ENCODE results near the gene PLA2G4E. TPM values are rescaled to one million over a fixed set of nuclear protein-coding genes. Genes with fewer than 3 reads are reported as not detected.

Gene PLA2G4E
- polyA plus RNA-seq, 2 of the 4 experiments (the other 2 are of a cell fraction) = 0.01 TPM; not detected in 1

- no peak; a peak in 1 of 6 replicates for ATAC-seq
- no peak overlapping the region for H3K4me3 ChIP-seq
- no peak for FAIRE-seq
- no peaks in the 10 kb centered on the region for H3K4me1 ChIP-seq
- CTCF ChIA-PET = interaction anchor here (1.1 to 6.3 kb wide), 3 partner anchors 12 to 96 kb away, joined by 3 to 43 read pairs (median 15); no protein-coding TSS in a partner anchor
- no peak overlapping the region for H3K27ac ChIP-seq
- WGBS (ENCODE audit: missing lambda C conversion rate) = 21% methylated on average over 4 of the region's 4 CpGs
- DNase-seq (ENCODE audit: low read depth in 1 of 2, low spot score in 1 of 2) = no peak
- no peak for TF ChIP-seq FOSB (CRISPR knock-in tag; IDR thresholded peaks at IDR 0.05)
- no peak for TF ChIP-seq ZNF302 (CRISPR knock-in tag; IDR thresholded peaks at IDR 0.05)
- TF ChIP-seq RNF2 (IDR thresholded peaks at IDR 0.05; ENCODE audit: borderline replicate concordance, low read depth) = no peak
- TF ChIP-seq HES2 (IDR thresholded peaks at IDR 0.05) = no peak
- no peak for TF ChIP-seq CBX2 (IDR thresholded peaks at IDR 0.05; ENCODE audit: borderline replicate concordance, low read depth)
- TF ChIP-seq FOXS1 (CRISPR knock-in tag; IDR thresholded peaks at IDR 0.05) = no peak
- no peaks in the 10 kb centered on the region for H3K9me3 ChIP-seq
- POLR2A ChIA-PET = no interaction called here
- H3K4me2 ChIP-seq = no peak overlapping the region
These were observed 19.6 kb downstream of the PLA2G4E start for GRCh38 chr15:42001236-42001635.

GRCh38 chr15:41999290-42000285, 21.3 kb downstream of the PLA2G4E start:
- FAIRE-seq = no peak
- TF ChIP-seq CBX8 (IDR thresholded peaks at IDR 0.05) = no peak
- TF ChIP-seq, protein P1, sequence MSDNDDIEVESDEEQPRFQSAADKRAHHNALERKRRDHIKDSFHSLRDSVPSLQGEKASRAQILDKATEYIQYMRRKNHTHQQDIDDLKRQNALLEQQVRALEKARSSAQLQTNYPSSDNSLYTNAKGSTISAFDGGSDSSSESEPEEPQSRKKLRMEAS (IDR thresholded peaks at IDR 0.05) = no peak

GRCh38 chr15:41997845-41998244, 23.0 kb downstream of the PLA2G4E start:
- Histone ChIP-seq H3K4me1 (no peaks in the 10 kb centered on the region), H3K4me2 (no peak overlapping the region), H3K4me3 (no peak overlapping the region), H3K27ac (no peak overlapping the region), H3K9me3 (no peaks in the 10 kb centered on the region)
- CTCF ChIA-PET = interaction anchor here (1.6 to 6.3 kb wide), 4 partner anchors 9 to 136 kb away, joined by 4 to 43 read pairs (median 6); no protein-coding TSS in a partner anchor
- no peak for ATAC-seq
- no peak for FAIRE-seq
- POLR2A ChIA-PET = no interaction called here
- no peak for DNase-seq (ENCODE audit: low read depth in 1 of 2, low spot score in 1 of 2)
- WGBS (ENCODE audit: missing lambda C conversion rate) = 36% methylated on average over 3 of the region's 3 CpGs
- TF ChIP-seq HMGXB4 (CRISPR knock-in tag; IDR thresholded peaks at IDR 0.05; ENCODE audit: borderline replicate concordance) = no peak
- no peak for TF ChIP-seq TP53 (CRISPR knock-in tag; IDR thresholded peaks at IDR 0.05)
- TF ChIP-seq CHD4 (IDR thresholded peaks at IDR 0.05; ENCODE audit: borderline replicate concordance) = no peak
- no peak for TF ChIP-seq HEYL (CRISPR knock-in tag; IDR thresholded peaks at IDR 0.05)
- no peak for TF ChIP-seq CBX2 (IDR thresholded peaks at IDR 0.05; ENCODE audit: borderline replicate concordance, low read depth)
- no peak for TF ChIP-seq RNF2 (IDR thresholded peaks at IDR 0.05; ENCODE audit: borderline replicate concordance, low read depth)
- TF ChIP-seq MAFK (IDR thresholded peaks at IDR 0.05; ENCODE audit: partially characterized antibody) = no peak
- no peak for TF ChIP-seq ZNF302 (CRISPR knock-in tag; IDR thresholded peaks at IDR 0.05)

More at GRCh38 chr15:41999290-42000285, 21.3 kb downstream of the PLA2G4E start:
- ChIA-PET CTCF (interaction anchor here (6.3 kb wide), 1 partner anchor 10 kb away, joined by 43 read pairs; no protein-coding TSS in a partner anchor), POLR2A (no interaction called here)
- Histone ChIP-seq H3K4me1 (no peaks in the 10 kb centered on the region), H3K4me3 (no peak overlapping the region), H3K4me2 (no peak overlapping the region), H3K9me3 (no peaks in the 10 kb centered on the region), H3K27ac (no peak overlapping the region)
- DNase-seq (ENCODE audit: low read depth in 1 of 2, low spot score in 1 of 2) (no peak), ATAC-seq (no peak)
- WGBS (ENCODE audit: missing lambda C conversion rate) = 55% methylated on average over 11 of the region's 15 CpGs

DNA sequence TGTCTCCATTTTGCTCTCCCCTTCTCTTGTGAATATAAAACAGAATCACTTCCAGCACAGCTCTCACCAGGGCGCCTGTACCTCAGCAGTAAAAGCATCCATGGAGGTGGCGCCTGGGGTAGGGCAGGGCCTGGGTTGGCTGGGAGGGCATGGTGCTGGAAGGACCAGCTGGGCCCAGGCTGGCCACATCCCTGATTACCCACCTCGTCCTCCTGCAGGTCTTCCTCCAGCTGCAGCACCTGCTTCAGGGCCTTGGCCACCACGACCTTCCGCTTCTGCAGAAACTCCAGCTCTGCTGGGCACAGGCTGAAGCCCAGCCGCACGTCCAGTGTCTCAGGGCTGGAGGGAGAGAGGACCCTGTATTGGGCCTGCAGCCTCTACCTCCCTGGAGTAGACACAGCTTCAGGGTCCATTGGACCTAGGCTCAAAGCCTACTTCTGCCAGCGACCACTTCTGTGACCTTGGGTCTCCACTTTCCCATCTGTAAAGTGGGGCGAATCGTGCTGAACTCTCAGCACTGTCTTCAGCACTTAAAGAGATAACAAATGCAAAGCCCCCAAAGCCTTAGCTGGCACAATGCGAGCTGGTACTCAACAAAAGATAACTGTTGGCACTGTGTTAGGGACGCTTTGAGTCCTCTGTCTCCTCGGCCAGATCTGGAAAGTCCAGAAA, 23.8 kb downstream of the PLA2G4E start:
- Histone ChIP-seq H3K4me2 (no peak overlapping the region), H3K9me3 (no peaks in the 10 kb centered on the region), H3K4me3 (no peak overlapping the region), H3K4me1 (no peaks in the 10 kb centered on the region), H3K27ac (no peak overlapping the region)
- WGBS (ENCODE audit: missing lambda C conversion rate) = 84% methylated on average over 11 of the region's 13 CpGs
- TF ChIP-seq RNF2 (IDR thresholded peaks at IDR 0.05; ENCODE audit: borderline replicate concordance, low read depth) = no peak
- TF ChIP-seq FOXS1 (CRISPR knock-in tag; IDR thresholded peaks at IDR 0.05) = no peak
- no peak for TF ChIP-seq RAD21 (conservative IDR thresholded peaks at IDR 0.05 in 1 of 2, IDR thresholded peaks at IDR 0.05 in 1 of 2)
- no peak for TF ChIP-seq RFX5 (IDR thresholded peaks at IDR 0.05)
- no peak for TF ChIP-seq RARB (CRISPR knock-in tag; IDR thresholded peaks at IDR 0.05)
- no peak for TF ChIP-seq MAFK (IDR thresholded peaks at IDR 0.05; ENCODE audit: partially characterized antibody)
- no peak for TF ChIP-seq GATA3 (IDR thresholded peaks at IDR 0.05; ENCODE audit: borderline replicate concordance)
- no peak for TF ChIP-seq NFE2L2 (conservative IDR thresholded peaks at IDR 0.05; ENCODE audit: low read length)
- ATAC-seq = no peak
- CTCF ChIA-PET = interaction anchor here (0.8 to 6.3 kb wide), 5 partner anchors 8 to 87 kb away, joined by 3 to 43 read pairs (median 5); no protein-coding TSS in a partner anchor
- no peak for FAIRE-seq
- no peak for DNase-seq (ENCODE audit: low read depth in 1 of 2, low spot score in 1 of 2)
- POLR2A ChIA-PET = no interaction called here
